ENCODE measurements around the gene EARS2.
"Not testable (repeated sequence)": the region's sequence is repeated elsewhere in the genome, so short reads cannot be mapped to it uniquely, and the experiment has no call there.

Gene EARS2

DNA sequence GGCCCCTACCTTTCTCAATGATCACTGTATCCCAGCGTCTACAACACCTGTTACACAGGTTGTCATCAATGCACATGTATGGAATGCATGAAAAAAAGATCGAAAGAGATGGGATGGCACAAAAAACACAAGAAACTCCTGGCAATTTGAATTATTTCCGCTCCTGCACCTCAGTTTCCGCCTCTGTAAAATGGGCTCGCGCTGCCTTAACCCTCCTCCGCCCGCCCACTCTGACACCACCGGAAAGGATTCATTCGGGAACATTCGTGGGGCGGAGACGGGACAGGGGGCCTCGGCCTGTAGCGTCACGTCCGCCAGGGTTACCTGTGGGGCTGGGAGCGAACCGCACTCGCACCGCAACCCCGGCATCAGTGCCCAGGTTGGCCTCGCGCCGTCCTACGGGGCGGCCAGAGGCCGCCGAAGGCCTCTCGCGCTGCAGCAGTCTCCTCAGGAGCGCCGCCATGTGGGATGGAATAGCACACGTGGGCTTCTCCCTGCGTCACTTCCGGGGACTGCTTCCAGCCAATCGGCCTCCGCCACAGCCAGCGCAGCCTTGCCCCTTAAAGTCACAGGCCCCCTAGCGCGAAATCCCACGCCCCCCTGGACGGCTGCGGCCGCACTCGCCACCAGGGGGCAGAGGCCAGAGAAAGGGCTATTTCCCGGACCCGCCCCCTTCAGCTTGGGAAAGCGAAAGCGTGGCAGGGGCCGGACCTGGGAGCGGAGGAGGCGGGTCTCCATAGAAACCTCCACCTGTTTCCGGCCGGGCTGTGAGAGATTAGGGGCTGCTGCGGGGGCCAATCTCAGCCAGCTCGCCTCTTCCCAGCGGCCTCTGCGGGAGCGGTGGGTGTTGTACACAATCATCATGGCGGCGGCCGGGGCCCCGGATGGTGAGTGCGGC is at the start of gene EARS2, which contains the start of gene UBFD1:
TSS of gene EARS2 (minus strand) at position 470 of the 898 bp plus-strand sequence. CDS start at position 463, 7 bp downstream.
TSS of gene UBFD1 (plus strand) at position 847 of the 898 bp plus-strand sequence. CDS start at position 863, 16 bp downstream.
- peak; percentile 97 for DNase-seq (ENCODE audit: low spot score)

DNA sequence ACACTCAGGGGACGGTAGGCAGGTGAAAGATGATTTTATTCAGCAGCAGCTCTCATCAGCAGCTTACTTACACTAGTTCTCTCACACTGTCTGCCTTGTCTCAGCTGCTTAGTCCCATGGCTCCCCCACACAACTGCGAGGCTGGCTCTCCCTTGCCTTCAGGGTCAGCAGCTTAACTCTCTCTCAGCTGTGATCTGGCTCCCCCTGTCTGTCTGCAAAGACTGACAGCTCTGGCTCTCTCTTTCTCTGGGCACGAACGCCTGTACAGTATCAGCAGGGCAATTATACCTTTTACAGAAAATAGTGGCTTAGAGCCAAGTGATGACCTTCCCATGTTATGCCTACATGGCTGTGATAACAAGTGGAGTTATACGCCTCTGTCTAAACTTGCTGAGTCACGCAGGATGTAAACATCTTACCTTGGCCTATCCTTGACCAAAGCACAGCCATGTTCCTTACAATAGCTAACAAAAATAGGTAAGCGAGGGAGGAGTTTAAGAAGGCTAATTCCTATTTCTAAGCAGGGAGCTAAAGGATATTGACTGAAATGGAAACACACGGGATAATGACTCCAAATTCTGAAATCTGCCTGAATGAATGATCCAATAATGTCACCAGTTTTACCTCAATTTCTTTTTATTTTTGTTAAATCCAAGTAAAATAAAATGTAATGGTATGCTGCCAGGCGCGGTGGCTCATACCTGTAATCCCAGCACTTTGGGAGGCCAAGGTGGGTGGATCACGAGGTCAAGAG is 40.0 kb upstream of the EARS2 start:
- DNase-seq (ENCODE audit: low spot score), result peak; percentile 46

GRCh38 chr16:23595951-23596720 is 39.0 kb upstream of the EARS2 start, which contains the start of gene NDUFAB1:
TSS of gene NDUFAB1 (minus strand) at chr16:23596316. CDS start at chr16:23596290, 26 bp downstream.
- DNase-seq (ENCODE audit: low spot score), result peak; percentile 77

GRCh38 chr16:23595246-23595950 is 38.2 kb upstream of the EARS2 start:
- DNase-seq (ENCODE audit: low spot score), result no peak

DNA sequence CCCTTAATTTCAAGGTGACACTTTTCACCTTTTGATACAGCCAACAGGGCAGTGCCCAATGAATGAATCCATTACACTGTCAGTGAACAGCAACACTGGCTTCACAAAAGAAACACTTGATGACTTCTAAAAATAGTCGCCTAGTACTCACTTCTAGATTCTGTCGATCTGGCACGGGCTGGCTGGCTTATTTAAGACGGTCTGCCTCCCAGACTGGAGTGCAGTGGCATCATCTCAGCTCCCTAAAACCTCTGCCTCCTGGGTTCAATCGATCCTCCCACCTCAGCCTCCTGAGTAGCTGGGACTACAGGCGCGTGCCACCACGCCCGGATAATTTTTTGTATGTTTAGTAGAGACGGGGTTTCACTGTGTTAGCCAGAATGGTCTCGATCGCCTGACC is 37.0 kb upstream of the EARS2 start:
- no peak for DNase-seq (ENCODE audit: low spot score)

- DNase-seq (ENCODE audit: low spot score), result no peak
Measured at GRCh38 chr16:23590181-23590580, 33.0 kb upstream of the EARS2 start.

- DNase-seq (ENCODE audit: low spot score), result no peak
Measured at GRCh38 chr16:23587726-23588125, 30.6 kb upstream of the EARS2 start.

DNA sequence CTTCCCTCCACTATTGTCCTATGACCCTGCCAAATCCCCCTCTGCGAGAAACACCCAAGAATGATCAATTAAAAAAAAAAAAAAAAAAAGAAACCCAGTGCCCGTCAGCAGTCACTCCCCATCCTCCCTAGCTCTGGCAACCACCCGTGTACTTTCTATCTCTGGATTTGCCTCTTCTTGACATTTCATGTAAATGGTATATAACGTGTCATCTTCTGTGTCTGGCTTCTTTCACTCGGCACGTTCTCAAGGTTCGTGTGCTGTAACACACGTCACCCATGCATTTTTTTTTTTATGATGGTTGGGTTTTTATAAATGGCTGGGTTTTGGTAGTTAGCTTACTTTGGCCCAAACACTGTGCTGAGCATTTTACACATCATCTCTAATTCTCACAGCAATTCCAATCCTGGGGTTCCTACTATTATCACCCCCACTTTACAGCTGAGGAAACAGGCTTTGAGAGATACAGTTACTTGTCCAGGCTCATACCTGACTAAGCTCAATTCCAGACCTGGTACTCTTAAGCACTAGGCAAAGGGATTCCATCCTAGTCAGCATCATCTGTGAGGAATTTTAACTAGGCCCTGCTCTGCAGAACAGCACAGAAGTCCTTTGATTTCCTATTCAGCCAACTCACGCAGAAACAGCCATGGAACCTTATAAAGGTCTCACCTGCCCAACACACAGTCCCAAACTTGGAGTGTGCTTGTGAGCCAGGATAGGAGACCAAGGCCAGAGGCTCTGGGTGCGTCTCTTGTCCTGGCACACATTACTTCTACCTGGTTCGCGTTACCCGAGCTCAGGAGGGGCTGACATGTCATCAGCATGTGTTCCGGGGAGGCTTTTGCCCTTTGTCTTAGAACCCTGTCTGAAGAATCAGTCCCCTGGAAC is 27.3 kb upstream of the EARS2 start:
- DNase-seq (ENCODE audit: low spot score), result no peak

DNA sequence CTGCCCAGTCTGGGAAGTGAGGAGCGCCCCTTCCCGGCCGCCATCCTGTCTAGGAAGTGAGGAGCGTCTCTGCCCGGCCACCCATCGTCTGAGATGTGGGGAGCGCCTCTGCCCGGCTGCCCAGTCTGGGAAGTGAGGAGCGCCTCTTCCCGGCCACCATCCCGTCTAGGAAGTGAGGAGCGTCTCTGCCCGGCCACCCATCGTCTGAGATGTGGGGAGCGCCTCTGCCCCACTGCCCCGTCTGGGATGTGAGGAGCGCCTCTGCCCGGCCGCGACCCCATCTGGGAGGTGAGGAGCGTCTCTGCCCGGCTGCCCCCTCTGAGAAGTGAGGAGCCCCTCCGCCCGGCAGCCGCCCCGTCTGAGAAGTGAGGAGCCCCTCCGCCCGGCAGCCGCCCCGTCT is 26.1 kb upstream of the EARS2 start:
- DNase-seq (ENCODE audit: low spot score), result not testable (repeated sequence)

DNA sequence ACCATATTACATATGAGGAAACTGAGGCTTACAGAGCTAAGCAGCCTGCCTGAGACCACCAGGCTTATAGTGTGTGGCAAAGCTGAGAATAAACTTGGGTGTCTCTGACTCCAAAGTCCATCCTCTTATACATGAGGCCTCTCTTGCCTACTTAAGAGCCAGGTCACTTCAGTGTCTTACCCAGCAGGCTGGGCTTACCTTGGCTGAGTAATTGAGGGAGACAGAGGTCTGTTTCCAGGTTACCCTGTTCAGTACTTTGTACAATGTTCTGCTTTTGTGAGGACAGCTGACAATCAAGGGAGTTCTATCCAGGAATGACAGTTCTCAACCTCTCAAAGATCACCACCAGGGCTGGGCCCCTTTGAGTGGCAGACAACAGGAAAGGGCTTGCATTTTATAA is 24.6 kb upstream of the EARS2 start:
- no peak for DNase-seq (ENCODE audit: low spot score)

- DNase-seq (ENCODE audit: low spot score), result no peak
Measured at GRCh38 chr16:23580391-23580790, 23.2 kb upstream of the EARS2 start.

DNA sequence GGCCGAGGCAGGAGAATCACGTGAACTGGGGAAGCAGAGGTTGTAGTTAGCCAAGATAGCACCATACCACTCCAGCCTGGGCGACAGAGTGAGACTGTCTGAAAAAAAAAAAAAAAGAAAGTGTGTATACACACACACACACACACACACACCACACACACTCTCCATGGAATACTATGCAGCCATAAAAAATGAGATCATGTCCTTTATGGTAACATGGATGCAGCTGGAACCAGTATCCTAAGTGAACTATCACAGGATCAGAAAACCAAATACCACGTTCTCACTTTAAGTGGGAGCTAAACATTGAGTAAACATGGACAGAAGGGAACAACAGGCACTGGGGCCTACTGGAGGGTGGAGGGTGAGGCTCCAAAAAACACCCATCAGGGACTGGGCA is 22.2 kb upstream of the EARS2 start:
- DNase-seq (ENCODE audit: low spot score), result no peak

DNA sequence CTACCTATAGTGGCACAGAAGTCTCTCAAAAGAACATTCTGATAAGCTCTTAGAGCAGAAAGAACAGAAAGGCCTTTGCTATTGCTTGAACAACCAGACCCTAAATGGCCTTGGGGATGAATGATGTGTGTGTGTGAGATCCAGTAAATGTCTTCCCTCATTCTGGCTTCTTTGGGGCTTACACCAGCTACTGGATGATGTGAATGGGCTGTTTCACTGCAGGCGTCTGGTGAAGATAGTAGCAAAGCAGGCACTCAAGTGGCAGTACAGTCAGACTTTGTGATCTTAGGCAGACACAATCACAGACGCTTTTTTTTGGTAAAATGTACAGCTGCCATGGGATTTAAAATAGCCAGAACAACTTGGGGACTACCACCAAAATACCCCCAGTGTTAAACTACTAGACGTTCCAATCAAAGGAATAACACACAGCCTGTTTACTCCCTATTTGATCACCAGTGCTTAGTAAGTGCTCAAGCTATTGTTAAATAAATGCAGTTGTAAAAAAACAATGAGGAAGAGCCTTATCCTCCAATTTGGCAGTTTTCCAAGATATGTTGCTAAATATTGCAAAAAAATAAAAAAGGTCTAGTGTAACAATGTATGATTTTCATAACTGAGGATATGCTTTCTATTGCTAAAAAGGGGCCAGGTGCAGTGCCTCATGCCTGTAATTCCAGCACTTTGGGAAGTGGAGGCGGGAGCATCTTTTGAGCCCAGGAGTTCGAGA is 21.1 kb upstream of the EARS2 start:
- DNase-seq (ENCODE audit: low spot score), result no peak

- no peak for DNase-seq (ENCODE audit: low spot score)
Measured at GRCh38 chr16:23577493-23577892, 20.3 kb upstream of the EARS2 start.

DNA sequence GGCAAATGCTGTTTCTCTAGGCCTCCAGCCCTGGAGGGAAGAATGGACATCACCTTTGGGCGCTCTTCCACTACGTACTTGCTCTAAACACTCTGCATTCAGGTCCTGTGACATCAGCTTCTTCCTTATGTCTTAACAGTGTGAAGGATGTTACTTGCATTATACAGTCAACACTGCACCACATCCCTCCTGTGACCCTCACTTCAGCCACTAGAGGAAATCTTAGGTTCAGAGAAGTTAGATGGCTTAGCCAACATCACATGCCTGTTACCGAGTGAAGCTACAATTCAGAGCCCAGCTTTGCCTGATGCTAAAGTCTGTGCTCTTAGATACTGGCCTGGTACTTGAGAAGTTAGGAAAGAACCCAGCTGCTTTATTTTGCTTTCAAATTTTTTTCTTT is 18.7 kb upstream of the EARS2 start:
- no peak for DNase-seq (ENCODE audit: low spot score)

DNA sequence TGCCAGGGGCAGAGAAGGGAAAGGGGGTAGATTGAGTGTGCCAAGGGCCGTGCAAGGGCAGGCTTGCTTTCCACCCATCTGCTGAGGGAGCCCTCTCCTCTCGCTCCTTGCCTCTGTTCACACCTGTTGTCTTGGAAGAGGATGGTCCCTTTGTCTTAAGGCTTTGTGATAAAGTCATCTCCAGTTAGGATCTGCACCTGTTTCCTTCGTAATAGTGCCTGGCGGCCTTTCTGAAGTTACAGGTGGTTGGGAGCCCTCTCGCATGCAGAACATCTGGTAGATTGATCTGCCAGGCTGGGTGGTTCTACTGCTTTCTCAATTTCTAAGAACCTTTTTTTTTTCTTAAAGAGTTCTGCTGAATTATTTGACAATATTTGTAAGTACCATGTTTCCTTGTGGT is 16.7 kb upstream of the EARS2 start:
- no peak for DNase-seq (ENCODE audit: low spot score)

- no peak for DNase-seq (ENCODE audit: low spot score)
Measured at GRCh38 chr16:23572394-23572793, 15.2 kb upstream of the EARS2 start.

- no peak for DNase-seq (ENCODE audit: low spot score)
Measured at GRCh38 chr16:23571895-23572294, 14.7 kb upstream of the EARS2 start.

- no peak for DNase-seq (ENCODE audit: low spot score)
Measured at GRCh38 chr16:23570992-23571632, 14.0 kb upstream of the EARS2 start.

Measured in SW480 (cell line).